IMR-90 (cell line): ENCODE results near the gene USP6NL. TPM values are rescaled to one million over a fixed set of nuclear protein-coding genes. Genes with fewer than 3 reads are reported as not detected.

ENCODE experiments used
- ATAC-seq: fragments of 200-7000 bp; cut with Tn5 transposase; 2 replicates; pipeline ENCODE4 v1.9.1; 2020; ENCODE audit warnings: low read depth, mild to moderate bottlenecking, moderate library complexity
- BruUV-seq: library from RNA; stranded (reverse); fragments of 400-500 nt; replicated peaks from 2 replicates; lab custom pipeline; 2021; lab: Mats Ljungman, UMichigan
- CTCF ChIA-PET: fragments of 300-600 bp; formaldehyde crosslinking; extraction: SDS; loops from one replicate; lab custom pipeline; 2021; ENCODE audit warnings: antibody characterized with exemption; lab: Yijun Ruan, JAX
- POLR2A ChIA-PET: fragments of 300-600 bp; sonication (Branson Sonifier 250); formaldehyde crosslinking; loops from one replicate; lab custom pipeline; 2022; ENCODE audit warnings: antibody characterized with exemption; ENCODE audit not compliant: unreplicated experiment; lab: Charles Lee
- DNase-seq: peaks from one replicate; pipeline ENCODE4 v3.0.0; 2013
- H2AFZ ChIP-seq: replicated peaks from 2 replicates; pipeline ENCODE3; 2013; ENCODE audit warnings: low read length, mild to moderate bottlenecking; ENCODE audit not compliant: poor library complexity
- H2AK5ac ChIP-seq: 2 replicates; pipeline ENCODE4 v1.6.1; 2013; ENCODE audit warnings: low read depth, low read length, inconsistent platforms
- H2AK9ac ChIP-seq: replicated peaks from 2 replicates; pipeline ENCODE3; 2013; ENCODE audit warnings: mild to moderate bottlenecking, low read depth, low read length, moderate library complexity; ENCODE audit not compliant: poor library complexity
- H2BK120ac ChIP-seq: 2 replicates; pipeline ENCODE4 v1.6.1; 2013; ENCODE audit warnings: low read depth, low read length, inconsistent platforms
- H2BK15ac ChIP-seq: 3 replicates; pipeline ENCODE4 v1.6.1; 2013; ENCODE audit warnings: low read depth, low read length, inconsistent platforms
- H2BK20ac ChIP-seq: 2 replicates; pipeline ENCODE4 v1.6.1; 2013; ENCODE audit warnings: low read depth, mild to moderate bottlenecking, inconsistent platforms, low read length, moderate library complexity
- H2BK5ac ChIP-seq: 2 replicates; pipeline ENCODE4 v1.6.1; 2013; ENCODE audit warnings: mild to moderate bottlenecking, low read depth, low read length, inconsistent platforms; ENCODE audit not compliant: poor library complexity, severe bottlenecking
- H3K14ac ChIP-seq: replicated peaks from 2 replicates; pipeline ENCODE4 v1.6.1; 2013; ENCODE audit warnings: low read depth, low read length, inconsistent platforms
- H3K18ac ChIP-seq: 2 replicates; pipeline ENCODE4 v1.6.1; 2013; ENCODE audit warnings: low read depth, low read length, control low read depth
- H3K23ac ChIP-seq: 2 replicates; pipeline ENCODE4 v1.6.1; 2013; ENCODE audit warnings: low read depth, low read length, inconsistent platforms
- H3K27ac ChIP-seq: 2 replicates; pipeline ENCODE4 v1.5.1; 2013; ENCODE audit warnings: mild to moderate bottlenecking, control low read depth, low read length; ENCODE audit not compliant: insufficient read depth
- H3K27me3 ChIP-seq: 2 replicates; pipeline ENCODE4 v1.6.1; 2013; ENCODE audit warnings: low read length; ENCODE audit not compliant: control insufficient read depth, insufficient read depth
- H3K36me3 ChIP-seq: 2 replicates; pipeline ENCODE4 v1.6.1; 2013; ENCODE audit warnings: low read length, mixed read lengths; ENCODE audit not compliant: control insufficient read depth, insufficient read depth
- H3K4ac ChIP-seq: 2 replicates; pipeline ENCODE4 v1.6.1; 2013; ENCODE audit warnings: low read depth, low read length, inconsistent platforms
- H3K4me1 ChIP-seq: 2 replicates; pipeline ENCODE4 v1.6.1; 2013; ENCODE audit warnings: low read length, mixed read lengths; ENCODE audit not compliant: control insufficient read depth, insufficient read depth
- H3K4me2 ChIP-seq: 2 replicates; pipeline ENCODE4 v1.6.1; 2013; ENCODE audit warnings: low read depth, mild to moderate bottlenecking, control low read depth, low read length, moderate library complexity
- H3K4me3 ChIP-seq: 2 replicates; pipeline ENCODE4 v1.5.1; 2013; ENCODE audit warnings: low read depth, mild to moderate bottlenecking, control low read depth, low read length, moderate library complexity; ENCODE audit not compliant: insufficient read depth
- H3K56ac ChIP-seq: 2 replicates; pipeline ENCODE4 v1.6.1; 2013; ENCODE audit warnings: low read length, inconsistent platforms; ENCODE audit not compliant: insufficient read depth; ENCODE audit errors: extremely low read depth
- H3K79me1 ChIP-seq, 2 experiments: 2 replicates each; pipeline ENCODE4 v1.6.1; 2013; ENCODE audit warnings: low read length in 2 of 2, inconsistent platforms in 1 of 2, low read depth in 1 of 2
- H3K9ac ChIP-seq: 2 replicates; pipeline ENCODE4 v1.6.1; 2013; ENCODE audit warnings: low read depth, low read length, control low read depth
- H3K9me1 ChIP-seq: 2 replicates; pipeline ENCODE4 v1.6.1; 2013; ENCODE audit warnings: low read length, inconsistent platforms; ENCODE audit not compliant: insufficient read depth
- H3K9me3 ChIP-seq: 2 replicates; pipeline ENCODE4 v1.6.1; 2013; ENCODE audit warnings: low read length; ENCODE audit not compliant: control insufficient read depth, insufficient read depth
- H4K20me1 ChIP-seq: 2 replicates; pipeline ENCODE4 v1.6.1; 2013; ENCODE audit warnings: low read length, inconsistent platforms; ENCODE audit not compliant: insufficient read depth
- H4K5ac ChIP-seq: 2 replicates; pipeline ENCODE4 v1.6.1; 2013; ENCODE audit warnings: mild to moderate bottlenecking, low read depth, low read length, control low read depth
- H4K8ac ChIP-seq, 2 experiments: 2 replicates each; pipeline ENCODE4 v1.6.1; 2013; ENCODE audit warnings: low read depth in 2 of 2, low read length in 2 of 2, control low read depth in 1 of 2, inconsistent platforms in 1 of 2
- H4K91ac ChIP-seq: 2 replicates; pipeline ENCODE4 v1.6.1; 2013; ENCODE audit warnings: low read depth, low read length, inconsistent platforms; ENCODE audit not compliant: insufficient read depth
- BHLHE40 ChIP-seq: fragments of 150-350 bp; IDR thresholded peaks from 2 replicates; pipeline ENCODE4 v1.6.1; 2016; ENCODE audit warnings: mild to moderate bottlenecking, low read depth, low read length
- CEBPB ChIP-seq: IDR thresholded peaks from 2 replicates; pipeline ENCODE4 v1.6.1; 2012; ENCODE audit warnings: low read depth, low read length, improper control_type of control experiment
- CHD1 ChIP-seq: IDR thresholded peaks from 2 replicates; pipeline ENCODE4 v1.6.1; 2012; ENCODE audit warnings: low read depth, low read length, improper control_type of control experiment
- CTCF ChIP-seq: conservative IDR thresholded peaks from 2 replicates; pipeline ENCODE4 v1.5.1; 2012; ENCODE audit warnings: mild to moderate bottlenecking, low read depth, low read length, improper control_type of control experiment
- ELK1 ChIP-seq: fragments of 150-350 bp; IDR thresholded peaks from 2 replicates; pipeline ENCODE4 v1.6.1; 2016; ENCODE audit warnings: low read depth, mild to moderate bottlenecking, low read length, moderate library complexity, borderline replicate concordance
- FOS ChIP-seq: fragments of 150-350 bp; IDR thresholded peaks from 2 replicates; pipeline ENCODE4 v1.6.1; 2016; ENCODE audit warnings: low read depth, low read length
- MAFK ChIP-seq: IDR thresholded peaks from 2 replicates; pipeline ENCODE4 v1.6.1; 2012; ENCODE audit warnings: low read depth, low read length, improper control_type of control experiment
- MAZ ChIP-seq: IDR thresholded peaks from 2 replicates; pipeline ENCODE4 v1.6.1; 2012; ENCODE audit warnings: low read depth, mild to moderate bottlenecking, low read length, improper control_type of control experiment, moderate library complexity, borderline replicate concordance
- MXI1 ChIP-seq: IDR thresholded peaks from 2 replicates; pipeline ENCODE4 v1.6.1; 2012; ENCODE audit warnings: low read depth, mild to moderate bottlenecking, low read length, moderate library complexity, borderline replicate concordance
- NFE2L2 ChIP-seq: fragments of 150-350 bp; IDR thresholded peaks from 2 replicates; pipeline ENCODE4 v1.6.1; 2016; ENCODE audit warnings: low read depth, mild to moderate bottlenecking, low read length
- POLR2A ChIP-seq: IDR thresholded peaks from 2 replicates; pipeline ENCODE4 v1.6.1; 2012; ENCODE audit warnings: mild to moderate bottlenecking, low read depth, low read length
- RAD21 ChIP-seq: IDR thresholded peaks from 2 replicates; pipeline ENCODE4 v1.6.1; 2012; ENCODE audit warnings: low read length, improper control_type of control experiment
- RCOR1 ChIP-seq: IDR thresholded peaks from 2 replicates; pipeline ENCODE4 v1.6.1; 2012; ENCODE audit warnings: mild to moderate bottlenecking, low read length, improper control_type of control experiment; ENCODE audit not compliant: insufficient replicate concordance
- RFX5 ChIP-seq: IDR thresholded peaks from 2 replicates; pipeline ENCODE4 v1.8.0; 2012; ENCODE audit warnings: low read depth, mild to moderate bottlenecking, low read length, moderate library complexity
- SMC3 ChIP-seq: fragments of 150-350 bp; IDR thresholded peaks from 2 replicates; pipeline ENCODE4 v1.6.1; 2016; ENCODE audit warnings: low read depth, mild to moderate bottlenecking, antibody characterized with exemption, low read length, moderate library complexity
- USF2 ChIP-seq: fragments of 150-350 bp; IDR thresholded peaks from 2 replicates; pipeline ENCODE4 v1.6.1; 2017; ENCODE audit warnings: mild to moderate bottlenecking, antibody characterized with exemption, low read length, low read depth
- WGBS, 2 experiments: methylation state at CpG; one replicate each; pipeline versions ENCODE4 v1.1.5 to v1.1.7; 2013; ENCODE audit warnings: missing lambda C conversion rate in 2 of 2; ENCODE audit not compliant: insufficient read length in 1 of 2; ENCODE audit errors: extremely low coverage in 2 of 2; 5-methylcytosine and 5-hydroxymethylcytosine counted together
- dilution Hi-C: fragments of 300-500 bp; cut with HindIII; formaldehyde crosslinking; loops from one replicate; pipeline ENCODE4 v1.14.3; 2018; ENCODE audit warnings: low sequenced_read_pairs; ENCODE audit not compliant: unreplicated experiment
- in situ Hi-C: fragments of 300-500 bp; cut with MboI; formaldehyde crosslinking; loops from 3 replicates; pipeline ENCODE4 v1.14.3; 2019; ENCODE audit warnings: low sequenced_read_pairs, inconsistent platforms, mixed read lengths
- intact Hi-C: fragments of 100-400 bp; cut with micrococcal nuclease; formaldehyde crosslinking; loops from 2 replicates; pipeline ENCODE4 v1.10.0; 2022
- polyA plus RNA-seq, 3 experiments: library from polyadenylated mRNA; depleted of rRNA; stranded (reverse); fragments of >200 nt; gene quantifications; 2 replicates each; pipeline ENCODE4 v1.2.3, GENCODE V29; 2012; ENCODE audit warnings: low replicate concordance in 1 of 3
- total RNA-seq: library from RNA; depleted of rRNA; stranded (reverse); fragments of >200 nt; gene quantifications from 2 replicates; pipeline ENCODE4 v1.2.3, GENCODE V29; 2012

USP6NL gene
- total and polyA plus RNA-seq, 2 of the 4 experiments (the other 2 are of a cell fraction) = 7.8 to 9.1 TPM

- in situ Hi-C loops (no loop called here), intact Hi-C loops (no loop called here), dilution Hi-C loops (no loop called here)
- H3K4me3 ChIP-seq = no peak overlapping the region
- no peaks in the 10 kb centered on the region for H3K4me1 ChIP-seq
- no peaks in the 10 kb centered on the region for H3K36me3 ChIP-seq
- no peak overlapping the region for H2BK120ac ChIP-seq
- DNase-seq = no peak
- H2BK15ac ChIP-seq = no peak overlapping the region
- no peak overlapping the region for H3K4me2 ChIP-seq
- no peak overlapping the region for H2AFZ ChIP-seq
- no peaks in the 10 kb centered on the region for H3K9me3 ChIP-seq
- no CpG with 5 or more reads among the region's 6 CpGs for WGBS, 2 experiments
- ChIA-PET CTCF (interaction anchor here (0.6 kb wide), 1 partner anchor 1212 kb away, joined by 4 read pairs; no protein-coding TSS in a partner anchor), POLR2A (no interaction called here)
- TF ChIP-seq MAZ = no peak
- no peak for TF ChIP-seq BHLHE40
- no peak for TF ChIP-seq CTCF
- no peak for TF ChIP-seq RFX5
- TF ChIP-seq SMC3 = no peak
- TF ChIP-seq CEBPB = no peak
- no peak for TF ChIP-seq CHD1
- no peak for TF ChIP-seq RCOR1
- TF ChIP-seq FOS = no peak
- TF ChIP-seq USF2 = no peak
- TF ChIP-seq MXI1 = no peak
- TF ChIP-seq RAD21 = no peak
- TF ChIP-seq MAFK = no peak
- TF ChIP-seq POLR2A = no peak
- no peak for TF ChIP-seq NFE2L2
- TF ChIP-seq ELK1 = no peak
- no peaks in the 10 kb centered on the region for H4K20me1 ChIP-seq
- BruUV-seq = no TSS peak
- no peak for ATAC-seq
- H3K18ac ChIP-seq = no peak overlapping the region
- no peak overlapping the region for H3K56ac ChIP-seq
- peaks cover 9% of the 10 kb centered on the region; the same call in 1 of the 2 replicates for H3K27me3 ChIP-seq
- H2AK9ac ChIP-seq = no peak overlapping the region
- no peaks in the 10 kb centered on the region for H3K9me1 ChIP-seq
- no peak overlapping the region for H4K91ac ChIP-seq
- no peak overlapping the region for H4K8ac ChIP-seq
- no peak overlapping the region for H4K5ac ChIP-seq
- no peak overlapping the region for H2BK5ac ChIP-seq
- no peak overlapping the region for H2BK20ac ChIP-seq
- no peak overlapping the region for H3K14ac ChIP-seq
- H3K9ac ChIP-seq = no peak overlapping the region
- H3K23ac ChIP-seq = no peak overlapping the region
- no peak overlapping the region for H3K27ac ChIP-seq
- H3K4ac ChIP-seq = no peak overlapping the region
- H2AK5ac ChIP-seq = no peak overlapping the region
- no peaks in the 10 kb centered on the region for H3K79me1 ChIP-seq
These were observed 161.0 kb downstream of the USP6NL start for GRCh38 chr10:11450427-11450826.
